H7 (cell line): ENCODE results near the gene ANKRD28. TPM values are rescaled to one million over a fixed set of nuclear protein-coding genes. Genes with fewer than 3 reads are reported as not detected.
"Not testable (repeated sequence)": the region's sequence is repeated elsewhere in the genome, so short reads cannot be mapped to it uniquely, and the experiment has no call there.

ENCODE experiments used
- DNase-seq: peaks from one replicate; pipeline ENCODE4 v3.0.0; 2012
- H3K27me3 ChIP-seq: 2 replicates; pipeline ENCODE4 v1.6.0; 2011; ENCODE audit warnings: mild to moderate bottlenecking, low read length; ENCODE audit not compliant: control insufficient read depth, insufficient read depth
- H3K36me3 ChIP-seq: replicated peaks from 2 replicates; pipeline ENCODE4 v1.5.1; 2011; ENCODE audit warnings: low read length; ENCODE audit not compliant: control insufficient read depth, insufficient read depth
- H3K4me3 ChIP-seq: 2 replicates; pipeline ENCODE4 v1.5.1; 2011; ENCODE audit warnings: low read depth, mild to moderate bottlenecking, control low read depth, low read length, moderate library complexity; ENCODE audit not compliant: insufficient read depth
- total RNA-seq: library from RNA; depleted of rRNA; stranded (reverse); fragments of >200 nt; shearing (Covaris generic); gene quantifications from 2 replicates; pipeline ENCODE4 v1.2.3, GENCODE V29; 2014

The ANKRD28 gene
- total RNA-seq, 1 experiment from 2014 or later, result 28.5 TPM

DNA sequence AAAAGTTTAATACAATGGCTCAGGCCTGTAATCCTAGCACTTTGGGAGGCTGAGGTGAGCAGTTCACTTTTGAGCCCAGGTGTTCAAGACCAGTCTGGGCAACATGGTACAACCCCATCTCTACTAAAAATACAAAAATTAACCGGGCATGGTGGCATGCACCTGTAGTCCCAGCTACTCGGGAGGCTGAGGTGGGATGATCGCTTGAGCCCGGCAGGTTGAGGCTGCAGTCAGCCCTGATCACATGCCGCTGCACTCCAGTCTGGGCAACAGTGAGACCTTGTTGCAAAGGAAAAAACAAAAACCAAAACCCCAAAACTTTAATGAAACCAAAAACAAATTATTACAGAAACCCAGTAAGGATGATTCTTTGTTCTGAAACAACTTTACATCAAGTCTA is 15.3 kb upstream of the ANKRD28 start:
- H3K4me3 ChIP-seq, H3K36me3 ChIP-seq, DNase-seq, H3K27me3 ChIP-seq: not testable (repeated sequence)

DNA sequence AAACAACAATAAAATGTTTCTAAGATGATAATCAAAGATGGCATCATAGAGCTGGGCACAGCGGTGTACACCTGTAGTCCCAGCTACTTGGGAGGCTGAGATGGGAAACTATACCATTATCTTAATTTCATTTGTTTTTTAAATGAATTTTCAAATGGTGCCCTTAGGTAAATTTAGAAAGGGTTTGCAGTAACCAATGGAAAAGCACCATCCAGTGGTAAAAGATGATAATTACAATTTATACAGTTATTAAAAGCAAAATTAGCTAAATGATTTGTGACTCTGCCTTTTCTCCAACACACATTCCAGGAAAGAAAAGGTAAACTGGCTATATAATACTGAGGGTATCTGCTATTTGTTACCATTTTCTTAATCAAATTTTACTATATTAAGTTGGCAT is 14.4 kb upstream of the ANKRD28 start:
- Histone ChIP-seq H3K4me3 (no peak overlapping the region), H3K36me3 (no peaks in the 10 kb centered on the region), H3K27me3 (no peaks in the 10 kb centered on the region)
- no peak for DNase-seq

GRCh38 chr3:15810702-15811101 is 12.9 kb upstream of the ANKRD28 start:
- no peak for DNase-seq
- no peaks in the 10 kb centered on the region for H3K36me3 ChIP-seq

GRCh38 chr3:15809313-15809712 is 11.5 kb upstream of the ANKRD28 start:
- Histone ChIP-seq H3K4me3 (no peak overlapping the region), H3K36me3 (no peaks in the 10 kb centered on the region), H3K27me3 (no peaks in the 10 kb centered on the region)
- DNase-seq, result no peak

More at GRCh38 chr3:15810702-15811101, 12.9 kb upstream of the ANKRD28 start:
- Histone ChIP-seq H3K4me3 (no peak overlapping the region), H3K27me3 (no peaks in the 10 kb centered on the region)

DNA sequence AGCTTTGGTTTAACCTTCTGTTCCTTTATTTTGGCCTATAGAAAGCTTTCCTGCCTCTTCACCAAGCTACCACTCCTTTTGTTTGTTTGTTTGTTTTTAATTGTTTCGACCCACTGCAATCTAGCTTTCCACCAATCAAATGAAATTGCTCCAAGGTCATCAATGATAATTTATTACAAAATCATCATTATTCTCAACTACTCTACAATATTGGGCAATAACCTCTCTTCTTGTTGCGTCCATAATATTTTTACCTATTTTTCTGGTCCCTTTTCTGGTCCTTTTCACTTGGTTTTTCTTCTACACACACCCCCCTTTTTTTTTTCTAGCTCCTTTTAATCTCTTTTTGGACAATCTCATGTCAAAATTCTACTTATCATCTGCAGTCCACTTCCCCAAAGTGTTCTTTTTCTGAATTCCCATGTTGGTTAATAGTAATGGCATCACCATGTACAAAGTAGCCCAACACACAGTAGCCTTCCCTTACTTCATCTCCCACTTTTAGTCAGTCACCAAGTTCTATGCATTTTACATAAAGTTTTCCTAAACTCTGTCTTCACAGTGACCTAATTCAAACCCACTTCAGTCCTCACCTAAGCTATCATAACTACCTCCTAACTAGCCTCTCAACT is 11.0 kb upstream of the ANKRD28 start:
- no peak for DNase-seq
- Histone ChIP-seq H3K4me3 (no peak overlapping the region), H3K36me3 (no peaks in the 10 kb centered on the region), H3K27me3 (no peaks in the 10 kb centered on the region)

DNA sequence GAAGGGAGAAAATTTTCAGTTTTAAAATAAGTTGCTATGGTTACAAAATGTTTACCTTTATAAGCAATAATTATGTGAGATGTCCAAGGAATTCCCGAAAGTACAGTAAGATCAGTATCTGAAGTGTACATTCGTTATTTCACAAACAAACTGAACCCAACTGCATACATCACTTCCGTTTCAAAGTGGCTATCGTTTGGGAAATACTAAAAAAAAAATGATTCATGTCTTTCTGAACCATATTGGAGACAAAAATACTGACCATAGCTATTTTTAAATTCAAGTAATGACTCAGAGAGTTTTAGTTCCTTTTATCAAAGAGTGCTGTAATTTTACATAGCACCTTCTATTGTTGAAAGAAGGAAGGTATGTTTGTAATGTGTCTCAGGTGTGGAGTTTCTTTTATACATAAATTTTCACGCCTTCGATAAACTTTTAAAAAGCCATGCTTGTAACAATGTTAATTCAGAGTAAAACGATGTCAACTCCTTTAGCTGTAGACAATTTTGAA is 8.0 kb upstream of the ANKRD28 start:
- H3K27me3 ChIP-seq, result no peaks in the 10 kb centered on the region
- no peaks in the 10 kb centered on the region for H3K36me3 ChIP-seq
- DNase-seq, result no peak
- no peak overlapping the region for H3K4me3 ChIP-seq

DNA sequence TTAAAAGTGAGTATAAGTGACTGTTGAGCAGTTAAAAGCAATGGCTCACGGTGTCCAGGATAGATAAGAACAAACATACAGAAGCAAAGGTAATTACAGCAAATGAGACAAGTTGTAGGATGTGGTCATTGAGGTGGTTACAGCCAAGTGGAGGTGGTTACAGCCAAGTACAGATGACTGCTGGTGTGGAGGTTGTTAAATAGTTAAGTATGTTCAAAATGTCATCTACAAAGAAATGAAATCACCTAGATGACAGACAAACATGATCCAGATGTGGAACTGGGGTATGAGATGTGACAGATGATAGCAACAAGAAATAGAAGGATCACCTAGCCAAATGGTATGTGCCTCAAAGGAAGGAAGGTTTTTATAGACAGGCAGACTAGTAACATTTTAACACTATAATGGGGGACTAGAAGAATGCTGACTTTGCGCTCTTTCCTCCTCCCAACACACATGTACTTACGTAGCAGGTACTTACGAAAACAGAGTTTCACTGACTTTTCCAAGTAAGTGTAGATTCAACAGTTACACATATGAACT is 6.8 kb upstream of the ANKRD28 start:
- no peak for DNase-seq
- H3K36me3 ChIP-seq, result no peaks in the 10 kb centered on the region
- H3K4me3 ChIP-seq, result no peak overlapping the region
- H3K27me3 ChIP-seq, result no peaks in the 10 kb centered on the region

DNA sequence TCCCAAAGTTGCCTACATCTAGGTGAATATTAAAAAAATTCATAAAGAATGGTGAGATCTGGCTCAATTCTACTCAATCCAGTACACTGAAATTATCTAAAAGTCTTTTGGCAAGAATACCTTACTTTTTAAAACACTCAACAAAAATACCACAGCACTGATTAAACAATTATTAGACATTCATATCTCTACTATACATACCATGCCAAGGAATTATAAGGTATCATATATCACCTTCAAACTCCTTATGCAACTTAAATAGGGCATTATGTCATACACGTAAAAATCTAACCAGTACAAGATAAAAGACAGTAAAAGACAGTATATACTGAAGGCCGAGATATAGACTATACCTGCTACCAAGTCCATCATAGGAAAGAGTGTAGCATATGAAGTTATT is 6.1 kb upstream of the ANKRD28 start:
- DNase-seq, result no peak
- no peak overlapping the region for H3K4me3 ChIP-seq
- H3K36me3 ChIP-seq, result no peaks in the 10 kb centered on the region
- H3K27me3 ChIP-seq, result no peaks in the 10 kb centered on the region

DNA sequence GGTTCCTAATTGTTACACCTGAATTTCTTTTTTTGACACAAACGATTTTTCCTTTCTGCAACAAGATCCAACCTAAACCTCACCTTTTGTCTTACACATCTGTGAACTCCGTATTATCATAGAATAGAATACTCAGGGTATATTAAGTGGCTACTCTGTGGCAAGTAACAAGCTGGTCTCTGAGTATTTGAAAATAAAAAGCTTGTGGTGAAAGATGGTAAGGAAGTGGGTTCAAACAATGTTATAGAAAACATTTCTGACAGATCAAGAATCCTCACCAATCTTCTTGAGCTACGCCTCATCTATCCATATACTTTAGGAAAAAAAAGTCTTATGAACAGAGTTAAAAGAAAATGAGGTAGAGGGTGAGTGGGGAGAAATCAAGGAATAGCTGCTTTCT is 3.5 kb upstream of the ANKRD28 start:
- no peak for DNase-seq
- no peaks in the 10 kb centered on the region for H3K27me3 ChIP-seq
- no peaks in the 10 kb centered on the region for H3K36me3 ChIP-seq
- H3K4me3 ChIP-seq, result no peak overlapping the region

DNA sequence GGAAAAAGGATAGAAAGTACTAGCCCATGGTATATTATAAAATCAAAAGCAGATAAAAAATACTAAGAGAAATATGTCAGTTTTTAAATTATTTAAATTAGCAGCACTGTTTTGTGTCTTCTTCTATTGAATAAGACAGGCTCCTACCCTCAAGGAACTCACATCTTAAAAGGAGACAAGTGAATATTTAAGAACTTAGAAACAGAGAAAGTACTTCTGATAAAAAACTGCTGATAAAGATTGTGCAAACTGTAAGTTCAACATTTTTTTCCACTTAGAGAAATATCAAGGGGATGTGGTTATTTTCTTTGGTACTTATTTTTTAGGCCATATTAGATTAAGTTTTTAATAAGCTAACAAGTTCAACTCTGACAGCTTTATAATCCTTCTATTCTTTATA is 3.0 kb upstream of the ANKRD28 start:
- H3K27me3 ChIP-seq, result no peaks in the 10 kb centered on the region
- no peaks in the 10 kb centered on the region for H3K36me3 ChIP-seq
- DNase-seq, result no peak
- no peak overlapping the region for H3K4me3 ChIP-seq

GRCh38 chr3:15800327-15800726 is 2.5 kb upstream of the ANKRD28 start:
- Histone ChIP-seq H3K36me3 (no peaks in the 10 kb centered on the region), H3K4me3 (no peak overlapping the region), H3K27me3 (no peaks in the 10 kb centered on the region)
- DNase-seq, result no peak

GRCh38 chr3:15798533-15799245 is 910 bp upstream of the ANKRD28 start:
- H3K36me3 ChIP-seq, result no peaks in the 10 kb centered on the region
- no peak for DNase-seq
- no peak overlapping the region for H3K4me3 ChIP-seq
- H3K27me3 ChIP-seq, result no peaks in the 10 kb centered on the region

GRCh38 chr3:15796771-15797641 is 773 bp downstream of the ANKRD28 start:
- Histone ChIP-seq H3K36me3 (no peaks in the 10 kb centered on the region), H3K4me3 (no peak overlapping the region), H3K27me3 (no peaks in the 10 kb centered on the region)
- no peak for DNase-seq

DNA sequence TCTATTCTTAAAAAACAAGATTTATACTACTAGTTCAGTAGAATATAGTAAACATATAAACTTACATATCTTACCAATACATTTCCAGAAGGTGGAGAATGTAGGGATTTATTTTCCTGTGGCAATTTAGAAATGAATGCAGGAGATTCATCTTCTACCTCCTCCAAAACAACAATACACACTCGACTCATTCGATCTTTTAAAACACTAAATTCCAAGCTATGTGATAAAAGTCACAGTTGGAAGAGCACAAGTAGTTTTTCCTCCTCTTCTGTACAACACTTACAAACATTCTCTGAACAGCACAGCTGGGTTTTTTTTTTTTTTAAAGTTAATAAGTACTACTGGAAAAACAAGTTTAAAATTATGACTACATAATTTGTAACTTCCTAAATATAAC is 1.4 kb downstream of the ANKRD28 start:
- H3K27me3 ChIP-seq, result no peaks in the 10 kb centered on the region
- H3K36me3 ChIP-seq, result no peaks in the 10 kb centered on the region
- DNase-seq, result no peak
- H3K4me3 ChIP-seq, result no peak overlapping the region
